ENCODE data around the gene CSNK1D. TPM values are rescaled to one million over a fixed set of nuclear protein-coding genes. Genes with fewer than 3 reads are reported as not detected.

Gene CSNK1D
- total RNA-seq, 1 experiment from 2014 or later = 111 TPM

DNA sequence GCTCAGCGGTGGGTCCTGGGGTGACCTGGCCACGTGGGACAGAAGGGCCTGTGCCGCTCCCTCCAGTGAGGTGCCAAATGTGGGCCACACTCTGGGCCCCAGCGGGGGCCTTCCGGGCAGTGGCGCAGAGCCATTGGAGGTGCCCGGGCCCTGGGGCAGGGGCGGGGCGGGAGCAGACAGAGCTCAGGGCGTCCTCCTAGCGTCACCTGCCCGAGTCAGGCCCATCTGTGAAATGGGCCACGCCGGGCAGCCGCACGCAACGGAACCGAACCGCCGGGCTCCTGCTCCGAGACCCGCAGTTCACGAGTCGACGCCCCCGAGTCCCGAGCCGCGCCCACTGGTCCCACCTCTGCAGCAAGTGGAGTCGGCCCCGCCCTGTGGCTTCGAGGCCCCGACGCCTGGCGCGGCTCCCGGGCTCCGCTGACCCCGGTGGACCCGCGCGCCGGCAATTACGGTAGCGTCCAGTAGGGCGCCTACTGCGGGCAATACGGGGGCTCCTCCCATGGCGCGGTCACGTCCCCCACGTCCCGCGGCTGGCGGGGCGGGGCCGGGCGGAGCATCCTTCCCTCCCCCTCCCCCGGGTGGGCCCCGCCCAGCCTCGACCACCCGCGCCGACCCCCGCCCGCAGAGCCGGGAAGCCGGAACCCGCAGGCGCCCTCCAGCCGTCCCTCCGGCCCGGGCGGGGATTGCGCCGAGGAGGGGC is 42.7 kb downstream of the CSNK1D start (continued):
- TF ChIP-seq, protein P1, sequence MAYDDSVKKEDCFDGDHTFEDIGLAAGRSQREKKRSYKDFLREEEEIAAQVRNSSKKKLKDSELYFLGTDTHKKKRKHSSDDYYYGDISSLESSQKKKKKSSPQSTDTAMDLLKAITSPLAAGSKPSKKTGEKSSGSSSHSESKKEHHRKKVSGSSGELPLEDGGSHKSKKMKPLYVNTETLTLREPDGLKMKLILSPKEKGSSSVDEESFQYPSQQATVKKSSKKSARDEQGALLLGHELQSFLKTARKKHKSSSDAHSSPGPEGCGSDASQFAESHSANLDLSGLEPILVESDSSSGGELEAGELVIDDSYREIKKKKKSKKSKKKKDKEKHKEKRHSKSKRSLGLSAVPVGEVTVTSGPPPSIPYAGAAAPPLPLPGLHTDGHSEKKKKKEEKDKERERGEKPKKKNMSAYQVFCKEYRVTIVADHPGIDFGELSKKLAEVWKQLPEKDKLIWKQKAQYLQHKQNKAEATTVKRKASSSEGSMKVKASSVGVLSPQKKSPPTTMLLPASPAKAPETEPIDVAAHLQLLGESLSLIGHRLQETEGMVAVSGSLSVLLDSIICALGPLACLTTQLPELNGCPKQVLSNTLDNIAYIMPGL (CRISPR knock-in tag; IDR thresholded peaks at IDR 0.05) = peak; percentile 59; the same call in 1 of the 2 replicates
- TF ChIP-seq, protein P2, sequence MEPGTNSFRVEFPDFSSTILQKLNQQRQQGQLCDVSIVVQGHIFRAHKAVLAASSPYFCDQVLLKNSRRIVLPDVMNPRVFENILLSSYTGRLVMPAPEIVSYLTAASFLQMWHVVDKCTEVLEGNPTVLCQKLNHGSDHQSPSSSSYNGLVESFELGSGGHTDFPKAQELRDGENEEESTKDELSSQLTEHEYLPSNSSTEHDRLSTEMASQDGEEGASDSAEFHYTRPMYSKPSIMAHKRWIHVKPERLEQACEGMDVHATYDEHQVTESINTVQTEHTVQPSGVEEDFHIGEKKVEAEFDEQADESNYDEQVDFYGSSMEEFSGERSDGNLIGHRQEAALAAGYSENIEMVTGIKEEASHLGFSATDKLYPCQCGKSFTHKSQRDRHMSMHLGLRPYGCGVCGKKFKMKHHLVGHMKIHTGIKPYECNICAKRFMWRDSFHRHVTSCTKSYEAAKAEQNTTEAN (CRISPR knock-in tag; IDR thresholded peaks at IDR 0.05) = no peak
- TF ChIP-seq ZNF121 (CRISPR knock-in tag; IDR thresholded peaks at IDR 0.05) (0 out of 2 replicates have a peak, but pooled peaks have one; percentile 36), SP1 (CRISPR knock-in tag; conservative IDR thresholded peaks at IDR 0.05) (no peak), GTF2I (CRISPR knock-in tag; conservative IDR thresholded peaks at IDR 0.05) (0 out of 2 replicates have a peak, but pooled peaks have one; percentile 48), FOXJ3 (CRISPR knock-in tag; IDR thresholded peaks at IDR 0.05; ENCODE audit: borderline replicate concordance) (no peak), JAZF1 (CRISPR knock-in tag; IDR thresholded peaks at IDR 0.05) (no peak), TCF7 (CRISPR knock-in tag; IDR thresholded peaks at IDR 0.05; ENCODE audit: low read depth) (no peak), NFYB (CRISPR knock-in tag; conservative IDR thresholded peaks at IDR 0.05; ENCODE audit: low read depth) (no peak), TEAD4 (CRISPR knock-in tag; IDR thresholded peaks at IDR 0.05) (no peak), KAT7 (CRISPR knock-in tag; IDR thresholded peaks at IDR 0.05; ENCODE audit: borderline replicate concordance) (0 out of 2 replicates have a peak, but pooled peaks have one; percentile 26), CREM (CRISPR knock-in tag; IDR thresholded peaks at IDR 0.05) (0 out of 2 replicates have a peak, but pooled peaks have one; percentile 37)
- TF ChIP-seq, protein P3, sequence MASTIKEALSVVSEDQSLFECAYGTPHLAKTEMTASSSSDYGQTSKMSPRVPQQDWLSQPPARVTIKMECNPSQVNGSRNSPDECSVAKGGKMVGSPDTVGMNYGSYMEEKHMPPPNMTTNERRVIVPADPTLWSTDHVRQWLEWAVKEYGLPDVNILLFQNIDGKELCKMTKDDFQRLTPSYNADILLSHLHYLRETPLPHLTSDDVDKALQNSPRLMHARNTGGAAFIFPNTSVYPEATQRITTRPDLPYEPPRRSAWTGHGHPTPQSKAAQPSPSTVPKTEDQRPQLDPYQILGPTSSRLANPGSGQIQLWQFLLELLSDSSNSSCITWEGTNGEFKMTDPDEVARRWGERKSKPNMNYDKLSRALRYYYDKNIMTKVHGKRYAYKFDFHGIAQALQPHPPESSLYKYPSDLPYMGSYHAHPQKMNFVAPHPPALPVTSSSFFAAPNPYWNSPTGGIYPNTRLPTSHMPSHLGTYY (CRISPR knock-in tag; IDR thresholded peaks at IDR 0.05) = no peak
- TF ChIP-seq, protein P4, sequence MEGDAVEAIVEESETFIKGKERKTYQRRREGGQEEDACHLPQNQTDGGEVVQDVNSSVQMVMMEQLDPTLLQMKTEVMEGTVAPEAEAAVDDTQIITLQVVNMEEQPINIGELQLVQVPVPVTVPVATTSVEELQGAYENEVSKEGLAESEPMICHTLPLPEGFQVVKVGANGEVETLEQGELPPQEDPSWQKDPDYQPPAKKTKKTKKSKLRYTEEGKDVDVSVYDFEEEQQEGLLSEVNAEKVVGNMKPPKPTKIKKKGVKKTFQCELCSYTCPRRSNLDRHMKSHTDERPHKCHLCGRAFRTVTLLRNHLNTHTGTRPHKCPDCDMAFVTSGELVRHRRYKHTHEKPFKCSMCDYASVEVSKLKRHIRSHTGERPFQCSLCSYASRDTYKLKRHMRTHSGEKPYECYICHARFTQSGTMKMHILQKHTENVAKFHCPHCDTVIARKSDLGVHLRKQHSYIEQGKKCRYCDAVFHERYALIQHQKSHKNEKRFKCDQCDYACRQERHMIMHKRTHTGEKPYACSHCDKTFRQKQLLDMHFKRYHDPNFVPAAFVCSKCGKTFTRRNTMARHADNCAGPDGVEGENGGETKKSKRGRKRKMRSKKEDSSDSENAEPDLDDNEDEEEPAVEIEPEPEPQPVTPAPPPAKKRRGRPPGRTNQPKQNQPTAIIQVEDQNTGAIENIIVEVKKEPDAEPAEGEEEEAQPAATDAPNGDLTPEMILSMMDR (IDR thresholded peaks at IDR 0.05) = peak; percentile 34

DNA sequence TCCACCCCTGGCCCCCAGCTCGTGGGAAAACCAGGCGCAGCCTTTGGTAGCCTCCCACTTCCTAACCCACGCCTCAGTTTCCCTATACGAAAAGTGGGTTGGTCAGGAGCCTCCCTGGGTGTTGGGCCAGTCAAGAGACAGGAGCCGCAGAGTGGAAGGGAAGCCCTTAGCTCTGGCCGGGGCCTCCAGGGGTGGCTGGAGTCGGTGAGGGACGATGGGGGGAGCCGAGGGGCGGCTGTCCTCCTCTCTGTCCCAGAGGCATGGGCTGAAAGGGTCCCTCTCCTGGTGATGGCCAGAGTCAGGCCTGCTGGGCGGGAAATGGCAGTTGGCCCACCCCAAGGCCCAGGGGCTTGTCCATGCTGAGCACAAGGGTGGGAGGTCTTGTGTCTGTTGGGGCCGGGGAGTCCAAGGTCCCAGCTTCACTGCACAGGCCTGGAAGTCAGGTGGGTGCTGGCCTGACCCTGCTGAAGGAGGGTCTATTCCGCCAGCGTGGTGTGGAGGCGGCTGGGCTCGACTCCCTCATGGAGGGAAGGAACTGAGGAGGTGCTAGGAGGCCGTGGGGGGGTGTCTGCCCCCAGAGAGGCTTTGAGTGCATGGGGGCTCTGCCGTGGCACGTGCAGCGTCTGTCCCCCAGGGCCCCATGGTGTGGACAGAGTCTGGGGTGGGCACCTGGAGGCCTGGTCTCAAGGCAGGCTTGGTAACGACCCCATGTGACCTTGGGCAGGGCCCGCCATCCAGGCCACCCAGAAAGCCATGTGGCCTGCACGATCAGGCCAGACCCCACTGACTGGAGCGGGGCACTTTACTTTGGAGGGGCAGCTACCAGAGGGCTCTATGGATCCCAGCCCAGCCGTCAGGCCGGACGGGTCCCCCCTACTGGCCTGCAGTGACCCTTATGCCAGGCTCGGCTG is 43.5 kb downstream of the CSNK1D start:
- peaks cover 4% of the 10 kb centered on the region for H3K4me1 Mint-ChIP-seq
- peak overlapping the region; percentile 64 for H3K4me3 Mint-ChIP-seq
- TF ChIP-seq TP53 (CRISPR knock-in tag; IDR thresholded peaks at IDR 0.05) (no peak), ZNF232 (CRISPR knock-in tag; IDR thresholded peaks at IDR 0.05) (no peak), NFE2L1 (CRISPR knock-in tag; IDR thresholded peaks at IDR 0.05) (no peak)
- TF ChIP-seq, protein P5, sequence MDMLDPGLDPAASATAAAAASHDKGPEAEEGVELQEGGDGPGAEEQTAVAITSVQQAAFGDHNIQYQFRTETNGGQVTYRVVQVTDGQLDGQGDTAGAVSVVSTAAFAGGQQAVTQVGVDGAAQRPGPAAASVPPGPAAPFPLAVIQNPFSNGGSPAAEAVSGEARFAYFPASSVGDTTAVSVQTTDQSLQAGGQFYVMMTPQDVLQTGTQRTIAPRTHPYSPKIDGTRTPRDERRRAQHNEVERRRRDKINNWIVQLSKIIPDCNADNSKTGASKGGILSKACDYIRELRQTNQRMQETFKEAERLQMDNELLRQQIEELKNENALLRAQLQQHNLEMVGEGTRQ (CRISPR knock-in tag; IDR thresholded peaks at IDR 0.05) = peak; percentile 21; the same call in 1 of the 2 replicates
- no peaks in the 10 kb centered on the region for H3K36me3 Mint-ChIP-seq
- no peaks in the 10 kb centered on the region for H3K9me3 Mint-ChIP-seq
- H3K27me3 Mint-ChIP-seq (ENCODE audit: low read depth) = peaks cover 30% of the 10 kb centered on the region
- DNase-seq (ENCODE audit: low spot score) (no peak), ATAC-seq (no peak)
- ChIA-PET CTCF (interaction anchor here (0.8 to 1.4 kb wide), 2 partner anchors 24 to 200 kb away, joined by 4 read pairs; no protein-coding TSS in a partner anchor), POLR2A (no interaction called here)
- no peak overlapping the region; the same call in 1 of the 2 replicates for H3K27ac Mint-ChIP-seq
